IPS-18a (cell line): ENCODE results near the gene APLF.
"Not testable (repeated sequence)": the region's sequence is repeated elsewhere in the genome, so short reads cannot be mapped to it uniquely, and the experiment has no call there.

Experiments
- H3K27ac ChIP-seq: one replicate; pipeline ENCODE4 v1.5.1; 2013; ENCODE audit warnings: low read length
- H3K27me3 ChIP-seq: one replicate; pipeline ENCODE4 v1.6.1; 2013; ENCODE audit warnings: mild to moderate bottlenecking, low read length; ENCODE audit not compliant: control insufficient read depth, insufficient read depth
- H3K36me3 ChIP-seq: one replicate; pipeline ENCODE4 v1.6.1; 2013; ENCODE audit warnings: low read depth, low read length; ENCODE audit not compliant: control insufficient read depth
- H3K4me1 ChIP-seq: one replicate; pipeline ENCODE4 v1.6.1; 2013; ENCODE audit warnings: low read depth, low read length; ENCODE audit not compliant: control insufficient read depth
- H3K4me3 ChIP-seq: one replicate; pipeline ENCODE4 v1.5.1; 2013; ENCODE audit warnings: low read length
- H3K9ac ChIP-seq: one replicate; pipeline ENCODE4 v1.6.1; 2013; ENCODE audit warnings: mild to moderate bottlenecking, low read length, moderate library complexity
- H3K9me3 ChIP-seq: one replicate; pipeline ENCODE4 v1.6.1; 2013; ENCODE audit warnings: low read depth, low read length; ENCODE audit not compliant: control insufficient read depth

APLF gene

DNA sequence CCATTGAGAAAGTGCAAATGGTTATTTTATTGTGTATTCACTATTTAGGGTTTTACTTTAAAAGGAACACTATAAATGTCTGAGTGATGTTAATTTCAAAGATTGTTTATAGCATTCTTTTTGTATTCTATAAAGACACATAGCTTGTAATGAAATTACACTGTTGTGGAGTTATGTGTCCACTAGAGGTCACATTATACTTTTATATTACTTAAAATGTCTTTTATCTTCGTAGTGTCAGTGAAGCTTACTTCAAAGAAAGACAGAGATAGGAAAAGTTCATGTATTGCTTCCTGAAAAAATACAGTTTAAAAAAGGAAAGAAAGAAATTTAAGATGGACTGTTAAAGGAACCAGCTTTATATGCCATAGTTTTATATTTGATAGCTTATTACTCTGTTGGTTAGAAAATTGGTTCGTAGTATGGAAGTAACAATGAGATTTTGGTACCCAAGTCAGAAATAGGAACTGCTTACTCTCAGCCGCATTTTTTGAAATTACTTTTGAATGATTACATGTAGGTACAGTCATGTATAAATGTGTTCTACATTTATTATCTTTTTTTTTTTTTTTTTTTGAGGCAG lies 20.5 kb downstream of the APLF start:
- Histone ChIP-seq H3K4me1 (no peaks in the 10 kb centered on the region), H3K4me3 (no peak overlapping the region), H3K36me3 (no peaks in the 10 kb centered on the region)

GRCh38 chr2:68488605-68489004 lies 21.2 kb downstream of the APLF start:
- H3K4me1 ChIP-seq, H3K9ac ChIP-seq, H3K27ac ChIP-seq: not testable (repeated sequence)

More for the DNA sequence above, 20.5 kb downstream of the APLF start:
- H3K9me3 ChIP-seq = no peaks in the 10 kb centered on the region
- no peaks in the 10 kb centered on the region for H3K27me3 ChIP-seq
- H3K9ac ChIP-seq = no peak overlapping the region
- no peak overlapping the region for H3K27ac ChIP-seq

GRCh38 chr2:68489282-68489681 lies 21.9 kb downstream of the APLF start:
- H3K36me3 ChIP-seq = no peaks in the 10 kb centered on the region
- no peaks in the 10 kb centered on the region for H3K27me3 ChIP-seq
- H3K4me3 ChIP-seq = no peak overlapping the region
- no peaks in the 10 kb centered on the region for H3K4me1 ChIP-seq
- H3K9ac ChIP-seq = no peak overlapping the region
- no peaks in the 10 kb centered on the region for H3K9me3 ChIP-seq
- H3K27ac ChIP-seq = no peak overlapping the region

More at GRCh38 chr2:68488605-68489004, 21.2 kb downstream of the APLF start:
- H3K9me3 ChIP-seq, H3K4me3 ChIP-seq, H3K36me3 ChIP-seq, H3K27me3 ChIP-seq: not testable (repeated sequence)

GRCh38 chr2:68491582-68491981 lies 24.2 kb downstream of the APLF start:
- no peak overlapping the region for H3K27ac ChIP-seq
- H3K27me3 ChIP-seq = no peaks in the 10 kb centered on the region
- no peaks in the 10 kb centered on the region for H3K9me3 ChIP-seq
- H3K4me3 ChIP-seq = no peak overlapping the region
- no peaks in the 10 kb centered on the region for H3K36me3 ChIP-seq
- H3K9ac ChIP-seq = no peak overlapping the region
- H3K4me1 ChIP-seq = no peaks in the 10 kb centered on the region

DNA sequence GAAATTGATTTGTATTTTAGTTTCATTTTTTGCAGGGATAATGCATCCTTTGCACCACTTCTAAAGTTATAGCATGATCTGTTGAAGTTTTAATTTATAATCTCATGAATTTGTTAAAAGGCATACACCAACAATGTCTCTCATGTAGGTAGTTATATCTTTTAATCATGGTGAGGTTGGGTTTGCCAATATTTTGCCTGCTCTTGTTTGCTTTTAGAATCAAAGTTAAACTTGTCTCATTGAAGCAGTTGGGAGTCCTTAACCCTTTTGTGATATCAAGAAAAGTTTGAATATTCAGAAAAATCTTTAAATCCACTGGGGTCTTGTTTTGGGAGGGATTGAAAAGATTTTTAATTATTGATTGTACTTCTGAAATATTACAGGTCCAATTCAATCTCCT lies 31.7 kb downstream of the APLF start:
- Histone ChIP-seq H3K36me3 (no peaks in the 10 kb centered on the region), H3K9me3 (no peaks in the 10 kb centered on the region), H3K4me1 (no peaks in the 10 kb centered on the region), H3K9ac (no peak overlapping the region), H3K27ac (no peak overlapping the region), H3K4me3 (no peak overlapping the region), H3K27me3 (no peaks in the 10 kb centered on the region)

GRCh38 chr2:68500649-68501048 lies 33.3 kb downstream of the APLF start:
- H3K9ac ChIP-seq = no peak overlapping the region
- no peak overlapping the region for H3K27ac ChIP-seq
- no peaks in the 10 kb centered on the region for H3K36me3 ChIP-seq
- peaks cover 4% of the 10 kb centered on the region for H3K4me1 ChIP-seq
- H3K27me3 ChIP-seq = no peaks in the 10 kb centered on the region
- H3K4me3 ChIP-seq = no peak overlapping the region
- no peaks in the 10 kb centered on the region for H3K9me3 ChIP-seq

GRCh38 chr2:68501768-68502167 lies 34.4 kb downstream of the APLF start:
- no peak overlapping the region for H3K9ac ChIP-seq
- H3K27me3 ChIP-seq = no peaks in the 10 kb centered on the region
- H3K36me3 ChIP-seq = no peaks in the 10 kb centered on the region
- H3K9me3 ChIP-seq = no peaks in the 10 kb centered on the region
- H3K4me3 ChIP-seq = no peak overlapping the region
- H3K4me1 ChIP-seq = peaks cover 10% of the 10 kb centered on the region
- no peak overlapping the region for H3K27ac ChIP-seq

- no peak overlapping the region for H3K27ac ChIP-seq
- H3K9ac ChIP-seq = no peak overlapping the region
- H3K27me3 ChIP-seq = no peaks in the 10 kb centered on the region
- H3K36me3 ChIP-seq = no peaks in the 10 kb centered on the region
- no peaks in the 10 kb centered on the region for H3K9me3 ChIP-seq
- H3K4me3 ChIP-seq = no peak overlapping the region
- peaks cover 10% of the 10 kb centered on the region for H3K4me1 ChIP-seq
These were observed 38.3 kb downstream of the APLF start for GRCh38 chr2:68505603-68506159.

GRCh38 chr2:68506170-68506569 lies 38.8 kb downstream of the APLF start:
- H3K9ac ChIP-seq = no peak overlapping the region
- no peak overlapping the region for H3K27ac ChIP-seq
- H3K27me3 ChIP-seq = no peaks in the 10 kb centered on the region
- no peaks in the 10 kb centered on the region for H3K9me3 ChIP-seq
- no peaks in the 10 kb centered on the region for H3K36me3 ChIP-seq
- peaks cover 10% of the 10 kb centered on the region for H3K4me1 ChIP-seq
- no peak overlapping the region for H3K4me3 ChIP-seq

GRCh38 chr2:68512326-68512725 lies 44.9 kb downstream of the APLF start:
- H3K27me3 ChIP-seq = no peaks in the 10 kb centered on the region
- no peak overlapping the region for H3K9ac ChIP-seq
- no peak overlapping the region for H3K4me3 ChIP-seq
- H3K9me3 ChIP-seq = no peaks in the 10 kb centered on the region
- no peaks in the 10 kb centered on the region for H3K36me3 ChIP-seq
- no peak overlapping the region for H3K27ac ChIP-seq
- no peaks in the 10 kb centered on the region for H3K4me1 ChIP-seq

- Histone ChIP-seq H3K27me3 (no peaks in the 10 kb centered on the region), H3K4me3 (no peak overlapping the region), H3K9me3 (no peaks in the 10 kb centered on the region), H3K27ac (no peak overlapping the region), H3K9ac (no peak overlapping the region), H3K36me3 (no peaks in the 10 kb centered on the region), H3K4me1 (no peaks in the 10 kb centered on the region)
These were observed 45.6 kb downstream of the APLF start for GRCh38 chr2:68512966-68513365.

DNA sequence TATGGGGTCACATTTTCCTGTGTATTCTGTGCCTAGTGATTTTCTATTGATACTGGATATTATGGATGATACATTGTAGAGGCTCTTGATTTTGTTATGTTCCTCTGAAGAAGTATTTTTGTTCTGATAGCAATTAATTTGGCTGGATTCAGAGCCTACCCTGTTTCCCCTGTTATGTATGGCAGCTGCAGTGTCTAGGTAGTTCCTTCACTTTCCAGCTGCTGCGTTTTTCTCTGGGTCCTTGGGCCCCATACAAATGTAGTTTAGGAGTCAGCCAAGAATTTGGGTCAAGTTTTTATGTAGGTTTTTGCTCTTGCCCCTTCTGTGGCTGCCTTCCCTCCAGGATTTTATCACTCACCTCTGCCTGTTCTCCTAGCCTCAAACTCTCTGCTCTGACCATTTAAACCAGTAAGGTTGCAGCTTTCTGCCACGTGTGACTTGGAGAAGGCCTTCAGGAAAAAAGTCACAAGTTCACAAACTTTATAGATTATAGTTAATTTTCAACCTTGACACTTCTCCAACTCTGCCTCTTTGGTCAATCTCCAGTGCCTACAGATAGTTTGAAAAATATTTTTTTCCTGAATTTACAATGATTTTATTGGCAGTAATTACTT lies 47.0 kb downstream of the APLF start:
- Histone ChIP-seq H3K27ac (no peak overlapping the region), H3K27me3 (no peaks in the 10 kb centered on the region), H3K4me3 (no peak overlapping the region), H3K36me3 (no peaks in the 10 kb centered on the region), H3K4me1 (no peaks in the 10 kb centered on the region), H3K9ac (no peak overlapping the region), H3K9me3 (no peaks in the 10 kb centered on the region)
